ENCODE data around the gene PRKX.
"Not testable (repeated sequence)": the region's sequence is repeated elsewhere in the genome, so short reads cannot be mapped to it uniquely, and the experiment has no call there.

Gene PRKX

DNA sequence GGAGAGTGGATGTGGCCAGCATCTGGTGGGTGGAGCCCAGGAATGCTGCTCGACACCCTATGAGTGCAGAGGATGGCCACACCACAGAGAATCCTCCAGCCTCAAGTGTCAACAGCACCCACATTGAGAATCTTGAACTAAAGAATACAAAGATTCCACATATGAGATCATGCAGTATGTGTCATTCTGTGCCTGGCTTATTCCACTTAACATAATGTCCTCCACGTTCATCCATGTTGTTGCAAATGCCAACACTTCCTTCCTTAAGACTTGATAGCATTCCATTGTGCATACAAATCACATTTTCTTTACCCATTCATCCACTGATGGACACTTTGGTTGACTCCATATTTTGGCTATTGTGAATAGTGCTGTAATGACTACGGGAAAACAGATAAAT is 145.8 kb downstream of the PRKX start:
- no peak for DNase-seq

GRCh38 chrX:3563451-3563850 is 150.0 kb downstream of the PRKX start:
- DNase-seq = no peak

DNA sequence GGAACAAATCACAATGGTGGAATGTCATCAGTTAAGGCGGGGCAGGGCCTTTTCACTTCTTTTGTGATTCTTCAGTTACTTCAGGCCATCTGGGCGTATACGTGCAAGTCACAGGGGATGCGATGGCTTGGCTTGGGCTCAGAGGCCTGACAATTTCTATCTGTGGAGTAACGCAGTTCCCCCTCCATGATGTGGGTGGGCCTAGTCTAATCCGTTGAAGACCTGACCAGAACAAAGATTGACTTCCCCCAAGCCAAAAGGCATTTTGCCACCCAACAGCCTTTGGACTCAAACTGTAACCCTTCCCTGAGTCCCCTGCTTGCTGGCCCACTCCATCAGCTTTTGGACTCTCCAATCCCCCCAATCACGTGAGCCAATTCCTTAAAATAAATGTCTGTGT is 153.4 kb downstream of the PRKX start:
- DNase-seq = not testable (repeated sequence)
